GM23248 (cell line): ENCODE measurements around the gene MID1. TPM values are rescaled to one million over a fixed set of nuclear protein-coding genes. Genes with fewer than 3 reads are reported as not detected.

Experiments used
- DNase-seq: peaks from one replicate; pipeline ENCODE4 v3.0.0-alpha.2; 2015
- H2AFZ ChIP-seq: fragments of 200-600 bp; sonication (generic); 2 replicates; pipeline ENCODE4 v1.6.1; 2016; ENCODE audit warnings: antibody characterized with exemption
- H3F3A ChIP-seq: fragments of 200-600 bp; sonication (generic); 2 replicates; pipeline ENCODE4 v1.6.1; 2016; ENCODE audit warnings: mild to moderate bottlenecking, antibody characterized with exemption, mixed run types; ENCODE audit not compliant: insufficient read depth
- H3K27ac ChIP-seq: fragments of 200-600 bp; sonication (generic); 2 replicates; pipeline ENCODE4 v1.5.1; 2016; ENCODE audit warnings: mild to moderate bottlenecking
- H3K27me3 ChIP-seq: fragments of 200-600 bp; sonication (generic); replicated peaks from 2 replicates; pipeline ENCODE4 v1.6.1; 2016; ENCODE audit warnings: mild to moderate bottlenecking; ENCODE audit not compliant: insufficient read depth
- H3K36me3 ChIP-seq: fragments of 200-600 bp; sonication (generic); 2 replicates; pipeline ENCODE4 v1.6.1; 2016; ENCODE audit warnings: low read depth, mild to moderate bottlenecking
- H3K4me1 ChIP-seq: fragments of 200-600 bp; sonication (generic); 2 replicates; pipeline ENCODE4 v1.6.1; 2016; ENCODE audit warnings: mild to moderate bottlenecking; ENCODE audit not compliant: insufficient read depth
- H3K4me2 ChIP-seq: fragments of 200-600 bp; sonication (generic); one replicate; pipeline ENCODE4 v1.6.1; 2016; ENCODE audit warnings: mild to moderate bottlenecking; ENCODE audit not compliant: unreplicated experiment
- H3K4me3 ChIP-seq: fragments of 200-600 bp; sonication (generic); 2 replicates; pipeline ENCODE4 v1.5.1; 2016; ENCODE audit warnings: mild to moderate bottlenecking
- H3K79me2 ChIP-seq: fragments of 200-600 bp; sonication (generic); 2 replicates; pipeline ENCODE4 v1.6.1; 2016; ENCODE audit warnings: mild to moderate bottlenecking; ENCODE audit not compliant: insufficient read depth
- H3K9ac ChIP-seq: fragments of 200-600 bp; sonication (generic); 2 replicates; pipeline ENCODE4 v1.6.1; 2016; ENCODE audit warnings: mild to moderate bottlenecking
- H3K9me2 ChIP-seq: fragments of 200-600 bp; sonication (generic); 2 replicates; pipeline ENCODE4 v1.6.1; 2016; ENCODE audit warnings: mixed run types, mild to moderate bottlenecking, moderate library complexity; ENCODE audit not compliant: insufficient read depth
- H3K9me3 ChIP-seq: fragments of 200-600 bp; sonication (generic); one replicate; pipeline ENCODE4 v1.6.1; 2017; ENCODE audit warnings: low read depth
- H4K20me1 ChIP-seq: fragments of 200-600 bp; sonication (generic); 2 replicates; pipeline ENCODE4 v1.6.0; 2016; ENCODE audit not compliant: insufficient read depth
- EZH2 ChIP-seq: fragments of 200-600 bp; sonication (generic); IDR thresholded peaks from 2 replicates; pipeline ENCODE4 v1.6.1; 2018; ENCODE audit warnings: antibody characterized with exemption, mild to moderate bottlenecking; ENCODE audit not compliant: insufficient read depth, poor library complexity, severe bottlenecking
- EZH2phosphoT487 ChIP-seq: fragments of 200-600 bp; sonication (generic); IDR thresholded peaks from 2 replicates; pipeline ENCODE4 v1.6.1; 2018; ENCODE audit warnings: antibody characterized with exemption, moderate library complexity, mild to moderate bottlenecking, low read depth; ENCODE audit not compliant: insufficient read depth
- WGBS, 2 experiments: methylation state at CpG; one replicate each; pipeline ENCODE4 v1.1.6; 2015 to 2017; ENCODE audit warnings: low lambda C conversion rate in 2 of 2, low coverage in 1 of 2; ENCODE audit errors: missing lambda C conversion rate in 2 of 2; 5-methylcytosine and 5-hydroxymethylcytosine counted together
- in situ Hi-C: fragments of 300-500 bp; cut with MboI; formaldehyde crosslinking; loops from 2 replicates; pipeline ENCODE4 v1.15.0; 2020
- polyA plus RNA-seq: library from polyadenylated mRNA; unstranded; fragments of >200 nt; fragmentation: Nextera tagmentation; extraction: Ambion mirVana; gene quantifications from 2 replicates; pipeline ENCODE4 v1.2.1, GENCODE V29; 2016
- total RNA-seq: library from RNA; depleted of rRNA; stranded (reverse); fragments of >200 nt; shearing (Covaris generic); gene quantifications from 2 replicates; pipeline ENCODE4 v1.2.3, GENCODE V29; 2014

Gene MID1
- total and polyA plus RNA-seq, 2 experiments from 2014 or later = 5.6 to 5.9 TPM

DNA sequence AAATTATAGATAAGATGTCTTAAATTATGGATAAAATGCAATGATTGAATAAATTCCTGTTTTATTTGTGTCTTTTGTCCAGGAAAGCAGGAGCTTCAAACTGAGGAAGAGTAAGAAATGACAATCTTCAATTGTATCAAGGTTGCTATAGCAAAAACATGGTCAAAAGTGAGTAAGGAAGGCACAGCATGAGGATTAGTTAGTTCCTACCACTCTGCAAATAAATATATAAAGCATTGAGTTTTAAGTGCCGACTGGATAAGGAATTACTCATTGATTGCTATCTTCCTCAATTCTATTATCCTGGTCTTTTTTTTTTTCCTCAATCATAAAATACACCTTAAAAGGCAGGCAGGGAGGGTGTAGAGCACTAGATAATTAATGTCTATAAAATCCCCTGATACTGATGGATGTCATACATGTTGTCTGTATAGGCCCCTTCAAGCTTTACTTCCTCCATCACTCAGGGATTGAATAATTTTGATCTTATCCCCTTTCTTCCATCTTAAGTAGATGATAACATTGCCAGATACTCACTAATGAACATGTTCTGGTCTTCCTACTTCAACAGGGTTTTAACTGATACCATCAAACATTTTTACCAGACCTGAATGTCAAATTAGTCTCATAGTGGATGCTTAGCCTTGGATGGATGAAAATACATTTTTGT is 86.6 kb downstream of the MID1 start:
- peak; percentile 32 for DNase-seq
- TF ChIP-seq EZH2 (no peak), EZH2phosphoT487 (no peak)
- H4K20me1 ChIP-seq = no peaks in the 10 kb centered on the region
- H3K27me3 ChIP-seq = no peaks in the 10 kb centered on the region
- H3K9me3 ChIP-seq = no peaks in the 10 kb centered on the region
- H3K9me2 ChIP-seq = no peaks in the 10 kb centered on the region
- H3K36me3 ChIP-seq = no peaks in the 10 kb centered on the region
- in situ Hi-C loops = no loop called here
- H3K4me3 ChIP-seq = no peak overlapping the region
- peaks cover 14% of the 10 kb centered on the region; the same call in 1 of the 2 replicates for H3F3A ChIP-seq
- no peaks in the 10 kb centered on the region for H3K79me2 ChIP-seq
- WGBS, 2 experiments = 47 to 81% methylated on average over 1 of the region's 1 CpG
- no peak overlapping the region for H3K4me2 ChIP-seq
- no peak overlapping the region for H3K27ac ChIP-seq
- H3K9ac ChIP-seq = no peak overlapping the region
- H3K4me1 ChIP-seq = peaks cover 19% of the 10 kb centered on the region
- H2AFZ ChIP-seq = no peak overlapping the region

GRCh38 chrX:10531927-10532326 is 88.5 kb downstream of the MID1 start:
- 85 to 100% methylated on average over 1 of the region's 1 CpG for WGBS, 2 experiments
- no peaks in the 10 kb centered on the region for H3K27me3 ChIP-seq
- H3K27ac ChIP-seq = no peak overlapping the region
- no peak overlapping the region for H3K9ac ChIP-seq
- no peak overlapping the region for H3K4me2 ChIP-seq
- H3K79me2 ChIP-seq = no peaks in the 10 kb centered on the region
- no peak overlapping the region for H3K4me3 ChIP-seq
- H3F3A ChIP-seq = peaks cover 16% of the 10 kb centered on the region
- in situ Hi-C loops = no loop called here
- no peaks in the 10 kb centered on the region for H3K9me2 ChIP-seq
- no peaks in the 10 kb centered on the region for H4K20me1 ChIP-seq
- H3K4me1 ChIP-seq = peaks cover 22% of the 10 kb centered on the region
- no peaks in the 10 kb centered on the region for H3K36me3 ChIP-seq
- no peak for TF ChIP-seq EZH2phosphoT487
- no peak for TF ChIP-seq EZH2
- H2AFZ ChIP-seq = no peak overlapping the region
- DNase-seq = no peak
- no peaks in the 10 kb centered on the region for H3K9me3 ChIP-seq

GRCh38 chrX:10529344-10529743 is 91.0 kb downstream of the MID1 start:
- H2AFZ ChIP-seq = no peak overlapping the region
- no peaks in the 10 kb centered on the region for H3K36me3 ChIP-seq
- 5 to 29% methylated on average over 3 to 4 of the region's 4 CpGs for WGBS, 2 experiments
- H3K27me3 ChIP-seq = no peaks in the 10 kb centered on the region
- no peaks in the 10 kb centered on the region for H3K79me2 ChIP-seq
- no peaks in the 10 kb centered on the region for H3K9me3 ChIP-seq
- no peaks in the 10 kb centered on the region for H3K9me2 ChIP-seq
- H3K9ac ChIP-seq = no peak overlapping the region
- peak; percentile 65 for DNase-seq
- in situ Hi-C loops = no loop called here
- peaks cover 29% of the 10 kb centered on the region for H3K4me1 ChIP-seq
- peaks cover 18% of the 10 kb centered on the region for H3F3A ChIP-seq
- peak overlapping the region; percentile 20 for H3K4me2 ChIP-seq
- H4K20me1 ChIP-seq = no peaks in the 10 kb centered on the region
- no peak for TF ChIP-seq EZH2
- no peak for TF ChIP-seq EZH2phosphoT487
- H3K27ac ChIP-seq = 0 out of 2 replicates have a peak overlapping the region, but pooled peaks have one; percentile 24
- H3K4me3 ChIP-seq = no peak overlapping the region

DNA sequence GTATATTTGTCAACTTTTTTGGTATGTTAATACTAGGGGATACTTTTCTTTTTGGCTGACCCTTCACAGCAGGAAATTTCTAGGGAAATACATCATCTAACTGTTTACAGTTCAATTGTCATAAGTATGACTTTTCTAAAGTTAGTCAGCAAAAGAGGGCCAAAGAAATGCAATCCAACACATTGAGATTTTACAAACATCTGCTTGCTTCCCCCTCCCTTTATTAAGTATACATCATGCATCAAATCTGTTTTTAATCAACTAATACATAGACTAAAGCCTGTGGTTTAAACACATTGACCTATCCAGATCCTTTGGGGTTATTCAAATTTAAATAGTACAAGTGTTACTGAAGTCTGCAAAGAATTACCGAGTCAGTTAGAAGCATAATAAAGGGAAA is 93.9 kb downstream of the MID1 start:
- Histone ChIP-seq H3K27me3 (no peaks in the 10 kb centered on the region), H2AFZ (no peak overlapping the region), H3K4me2 (peak overlapping the region; percentile 20), H3K9ac (no peak overlapping the region), H3K4me1 (peaks cover 24% of the 10 kb centered on the region), H3F3A (peaks cover 18% of the 10 kb centered on the region), H3K79me2 (no peaks in the 10 kb centered on the region), H3K9me3 (no peaks in the 10 kb centered on the region), H3K27ac (no peak overlapping the region), H4K20me1 (no peaks in the 10 kb centered on the region), H3K36me3 (no peaks in the 10 kb centered on the region), H3K4me3 (no peak overlapping the region), H3K9me2 (no peaks in the 10 kb centered on the region)
- TF ChIP-seq EZH2phosphoT487 = no peak
- TF ChIP-seq EZH2 = no peak
- in situ Hi-C loops = no loop called here
- DNase-seq = peak; percentile 40
- WGBS, 2 experiments = 0 to 13% methylated on average over 1 of the region's 1 CpG
